ENCODE data around the gene TIMP3.

Gene TIMP3

GRCh38 chr22:32882774-32883530 lies 81.4 kb downstream of the TIMP3 start:
- DNase-seq (ENCODE audit: low spot score), result no peak

- no peak for DNase-seq (ENCODE audit: low spot score)
These were observed 85.9 kb downstream of the TIMP3 start for GRCh38 chr22:32887324-32887980.

DNA sequence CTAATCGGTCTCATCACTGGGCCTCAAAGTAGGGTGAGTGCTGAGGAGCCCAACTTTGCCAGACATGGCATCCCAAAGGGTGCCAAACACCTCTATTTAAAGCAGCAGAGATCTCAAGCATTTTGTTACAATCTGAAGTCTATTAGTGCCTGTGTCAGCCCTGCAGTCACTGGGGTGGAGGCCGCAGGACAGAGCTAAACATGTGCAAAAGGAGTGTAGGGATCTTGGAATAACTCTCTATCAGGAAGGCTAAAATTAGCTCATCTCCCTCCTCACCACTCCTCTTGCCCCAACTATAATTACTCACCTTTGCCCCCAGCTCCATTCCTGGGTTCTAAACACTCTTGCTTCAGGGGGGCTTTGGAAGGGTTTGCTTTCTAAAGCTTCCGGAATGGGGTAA lies 87.5 kb downstream of the TIMP3 start:
- no peak for DNase-seq (ENCODE audit: low spot score)

DNA sequence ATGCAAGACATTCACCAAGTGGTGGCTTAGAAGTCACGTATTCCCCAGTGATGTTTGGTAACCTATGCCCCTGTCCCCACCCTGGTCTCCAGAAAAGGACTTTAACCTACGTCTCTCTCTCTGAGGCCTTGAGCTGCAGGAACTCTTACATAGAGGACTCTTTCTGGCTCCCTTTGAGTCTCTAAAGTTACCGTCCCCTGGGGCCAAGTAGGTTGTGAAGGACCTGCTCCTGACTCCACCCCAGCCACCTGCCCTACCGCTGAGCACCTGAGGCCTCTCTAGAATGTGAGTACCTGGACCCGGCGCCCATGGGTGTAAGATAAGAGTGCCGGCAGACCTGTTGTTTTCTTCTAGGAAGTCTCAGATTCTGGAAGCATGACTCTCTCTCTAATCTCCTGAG lies 95.4 kb downstream of the TIMP3 start:
- no peak for DNase-seq (ENCODE audit: low spot score)

- DNase-seq (ENCODE audit: low spot score), result no peak
These were observed 95.9 kb downstream of the TIMP3 start for GRCh38 chr22:32897400-32897799.

DNA sequence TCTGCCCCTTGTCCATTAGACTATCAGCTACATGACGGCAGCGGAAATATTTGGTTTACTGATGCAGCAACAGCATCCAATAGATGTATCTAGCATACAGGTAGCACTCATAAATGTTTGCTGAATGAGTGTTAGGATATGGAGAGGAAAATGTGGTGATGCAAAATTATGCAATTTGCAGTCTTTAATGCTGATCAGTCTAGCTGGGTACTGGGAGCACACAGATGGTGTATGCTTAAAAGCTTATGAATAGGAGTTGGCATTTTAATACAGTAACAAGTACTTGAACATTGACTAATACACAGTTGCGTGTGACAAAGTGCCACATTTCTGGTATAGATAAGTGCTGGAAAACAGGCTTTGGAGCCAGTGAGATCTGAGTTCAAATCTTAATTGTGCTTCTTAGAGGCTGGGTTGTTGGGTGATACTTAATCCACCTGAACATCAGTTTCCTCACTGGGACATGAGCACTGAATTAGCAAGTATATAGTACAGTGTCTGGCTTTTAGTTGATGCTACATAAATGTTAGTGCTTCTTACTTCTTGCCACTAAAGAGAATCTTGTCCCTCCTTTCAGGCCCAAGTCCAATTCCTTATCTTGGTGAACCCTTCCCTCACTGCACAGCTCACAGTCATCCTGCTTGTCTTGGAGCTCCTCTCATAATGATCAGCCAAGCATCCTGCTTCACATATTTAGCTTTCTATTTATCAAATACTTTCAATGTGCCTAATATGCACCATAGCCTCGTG lies 99.6 kb downstream of the TIMP3 start:
- no peak for DNase-seq (ENCODE audit: low spot score)

- DNase-seq (ENCODE audit: low spot score), result no peak
These were observed 100.4 kb downstream of the TIMP3 start for GRCh38 chr22:32901925-32902324.

- DNase-seq (ENCODE audit: low spot score), result no peak
These were observed 102.0 kb downstream of the TIMP3 start for GRCh38 chr22:32903507-32903906.

DNA sequence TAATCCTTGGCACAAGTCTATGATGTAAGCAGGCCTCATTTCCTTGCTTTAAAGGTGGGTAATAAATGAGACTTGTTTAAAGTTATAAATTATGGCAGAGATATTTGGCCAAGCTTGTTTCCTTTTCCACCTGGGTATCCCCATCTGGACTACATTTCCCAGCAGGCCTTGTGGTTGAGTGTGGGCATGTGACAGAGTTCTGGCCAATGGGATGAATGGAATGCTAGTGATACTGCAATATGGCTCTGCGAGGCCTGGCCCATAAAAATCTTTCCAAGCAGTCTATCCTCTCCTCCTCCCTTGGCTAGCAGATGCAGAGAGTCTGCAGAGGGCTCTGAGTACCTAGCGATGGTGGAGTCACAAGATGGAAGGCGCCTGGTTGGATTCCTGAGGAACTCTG lies 102.5 kb downstream of the TIMP3 start:
- DNase-seq (ENCODE audit: low spot score), result peak; percentile 43

- no peak for DNase-seq (ENCODE audit: low spot score)
These were observed 103.9 kb downstream of the TIMP3 start for GRCh38 chr22:32905400-32905799.

DNA sequence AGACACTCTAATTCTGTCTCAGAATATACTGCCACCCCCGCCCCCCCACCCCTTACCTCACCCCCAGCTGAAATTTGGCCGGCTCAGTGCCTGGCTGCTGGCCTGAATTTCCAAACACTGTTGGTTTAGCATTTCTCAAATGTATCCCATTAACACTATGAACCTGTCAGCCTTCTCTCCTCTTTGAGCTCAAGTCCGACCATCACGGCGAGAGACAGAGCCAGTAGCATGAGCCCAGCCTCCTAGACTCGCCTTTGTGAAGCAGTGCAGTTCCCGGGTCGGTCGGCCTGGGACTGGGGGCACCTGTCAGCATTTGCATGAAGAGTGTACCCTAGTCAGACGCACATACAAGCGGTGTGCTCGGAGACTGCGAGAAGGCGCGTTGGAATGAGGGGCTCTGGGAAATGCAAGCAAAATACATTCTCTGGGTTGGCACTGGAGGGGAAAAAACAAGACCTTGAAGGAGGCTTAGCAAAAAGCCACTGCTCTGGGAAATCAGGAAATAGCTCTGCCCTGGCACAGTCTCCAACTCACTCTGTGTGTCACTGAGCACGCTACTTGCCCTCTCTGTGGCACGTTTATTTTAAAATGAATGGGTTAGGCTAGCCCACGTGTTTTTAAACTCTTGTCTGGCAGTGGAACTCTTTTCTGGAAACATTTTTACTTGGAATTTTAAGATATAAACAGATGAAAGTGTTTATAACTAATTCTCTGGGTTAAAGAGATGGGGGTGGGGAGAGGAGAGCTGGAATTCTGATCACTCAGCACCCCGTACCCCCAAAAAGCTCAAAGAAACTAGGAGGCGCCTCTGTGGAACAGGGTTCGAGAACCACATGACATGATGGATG lies 108.3 kb downstream of the TIMP3 start:
- DNase-seq (ENCODE audit: low spot score), result no peak

DNA sequence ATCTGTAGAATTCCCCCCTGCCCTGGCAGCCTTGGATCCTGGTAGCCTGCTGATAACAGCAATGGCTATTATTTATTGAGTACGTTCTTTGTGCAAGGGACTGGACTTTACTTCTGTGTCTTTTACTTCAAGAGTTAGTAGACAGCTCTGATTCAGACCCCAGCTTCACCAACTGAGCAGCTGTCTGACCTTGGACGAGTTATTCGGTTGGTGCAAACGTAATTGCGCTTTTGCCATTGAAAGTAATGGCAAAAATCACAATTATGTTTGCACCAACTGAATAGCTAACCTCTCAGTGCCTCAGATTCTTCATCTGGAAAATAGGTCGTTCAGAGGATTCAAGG lies 108.9 kb downstream of the TIMP3 start:
- no peak for DNase-seq (ENCODE audit: low spot score)

GRCh38 chr22:32911503-32911902 lies 110.0 kb downstream of the TIMP3 start:
- DNase-seq (ENCODE audit: low spot score), result peak; percentile 27

Measured in GM03348 (cell line).